GM10248 (cell line): ENCODE data around the gene UBR3.

Experiments used
- CTCF ChIA-PET: fragments of 300-600 bp; sonication (Branson Sonifier 250); formaldehyde crosslinking; extraction: SDS; loops from one replicate; lab custom pipeline; 2021; ENCODE audit warnings: antibody characterized with exemption; lab: Yijun Ruan, JAX
- POLR2A ChIA-PET: fragments of 350-650 bp; sonication (Branson Sonifier 250); formaldehyde crosslinking; extraction: SDS; loops from one replicate; lab custom pipeline; 2020; ENCODE audit warnings: antibody characterized with exemption; lab: Yijun Ruan, JAX
- DNase-seq: peaks from one replicate; pipeline ENCODE4 v3.0.0; 2012; ENCODE audit errors: extremely low spot score
- CTCF ChIP-seq: IDR thresholded peaks from 2 replicates; pipeline ENCODE4 v1.5.1; 2012; ENCODE audit warnings: mild to moderate bottlenecking, low read depth; ENCODE audit errors: extremely low read depth, missing control alignments, control extremely low read depth

Gene UBR3

GRCh38 chr2:170084820-170085491 is 257.7 kb downstream of the UBR3 start:
- ChIA-PET POLR2A (no interaction called here), CTCF (interaction anchor here (1.0 to 1.8 kb wide), 3 partner anchors 8 to 28 kb away, joined by 3 to 5 read pairs (median 3); no protein-coding TSS in a partner anchor)
- TF ChIP-seq CTCF = no peak
- no peak for DNase-seq

- DNase-seq = no peak
- no peak for TF ChIP-seq CTCF
- ChIA-PET CTCF (no interaction called here), POLR2A (no interaction called here)
Measured at GRCh38 chr2:170086117-170086688, 258.9 kb downstream of the UBR3 start.

- TF ChIP-seq CTCF = no peak
- ChIA-PET POLR2A (no interaction called here), CTCF (no interaction called here)
- no peak for DNase-seq
Measured at GRCh38 chr2:170086751-170087412, 259.6 kb downstream of the UBR3 start.

GRCh38 chr2:170087413-170087793 is 260.1 kb downstream of the UBR3 start:
- ChIA-PET POLR2A (no interaction called here), CTCF (no interaction called here)
- no peak for DNase-seq
- no peak for TF ChIP-seq CTCF

- ChIA-PET POLR2A (no interaction called here), CTCF (interaction anchor here (1.3 to 1.6 kb wide), 2 partner anchors 8 to 54 kb away, joined by 3 to 4 read pairs; no protein-coding TSS in a partner anchor)
- no peak for DNase-seq
- TF ChIP-seq CTCF = no peak
Measured at GRCh38 chr2:170088776-170089175, 261.5 kb downstream of the UBR3 start.

GRCh38 chr2:170090229-170090628 is 263.0 kb downstream of the UBR3 start:
- ChIA-PET CTCF (interaction anchor here (1.0 kb wide), 1 partner anchor 12 kb away, joined by 4 read pairs; no protein-coding TSS in a partner anchor), POLR2A (no interaction called here)
- no peak for DNase-seq
- TF ChIP-seq CTCF = no peak
